Smooth muscle cell of the brain vasculature (primary cell): ENCODE data around the gene CFAP92.

Source experiments
- DNase-seq: peaks from one replicate; pipeline ENCODE4 v3.0.0-alpha.2; 2012; ENCODE audit warnings: low read depth, low spot score

The CFAP92 gene

GRCh38 chr3:129007792-129008191 lies 13.9 kb upstream of the CFAP92 start:
- no peak for DNase-seq

DNA sequence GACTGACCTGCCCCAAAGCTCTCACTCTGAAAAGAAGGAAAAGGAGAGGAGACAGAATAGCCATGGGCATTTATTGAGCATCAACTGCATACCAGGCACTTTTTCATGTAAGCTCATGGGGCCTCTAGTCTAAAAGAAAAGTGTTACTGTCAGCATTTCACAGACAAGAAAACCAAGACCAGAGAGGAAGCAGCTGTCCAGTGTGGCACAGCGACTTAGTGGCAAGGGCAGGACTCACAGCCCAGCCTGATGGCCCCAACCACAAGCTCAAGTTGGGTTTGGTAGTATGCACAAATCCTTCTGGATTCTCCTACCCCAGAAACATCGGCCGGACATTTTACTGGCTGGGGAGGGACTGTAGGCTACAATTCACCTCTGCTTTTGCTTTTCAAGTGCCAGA lies 13.0 kb upstream of the CFAP92 start:
- DNase-seq, result no peak

GRCh38 chr3:129005526-129006303 lies 11.8 kb upstream of the CFAP92 start:
- no peak for DNase-seq

DNA sequence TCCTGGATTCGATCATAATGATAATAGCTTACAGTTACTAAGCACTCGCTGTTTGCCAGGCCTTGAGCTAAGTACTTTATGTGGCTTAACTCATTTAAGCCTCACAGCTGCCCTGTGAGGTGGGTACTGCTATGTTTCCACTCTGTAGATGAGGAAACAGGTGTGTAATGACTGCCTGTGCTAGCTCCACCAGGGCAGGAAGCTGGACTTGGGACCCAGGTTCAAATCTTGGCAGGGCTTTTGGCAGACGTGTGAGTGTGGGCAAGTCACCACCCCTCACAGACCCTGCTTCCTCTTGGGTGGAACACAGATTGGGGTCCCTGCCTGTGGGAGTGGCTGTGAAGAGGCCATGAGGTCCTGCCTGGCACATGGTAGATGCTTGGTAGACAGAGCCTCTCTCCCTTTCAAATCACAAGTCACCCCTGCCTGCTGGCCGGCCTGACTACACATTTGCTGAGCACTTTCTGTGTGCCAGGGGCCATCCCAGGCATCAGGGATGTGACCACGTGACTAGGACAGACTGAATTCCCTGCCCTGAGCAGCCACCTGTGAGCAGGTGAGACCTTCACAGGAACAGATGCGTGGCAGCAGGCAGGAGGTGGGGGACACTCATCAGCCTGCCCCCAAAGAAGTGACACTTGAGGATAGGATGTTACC lies 10.9 kb upstream of the CFAP92 start:
- no peak for DNase-seq

DNA sequence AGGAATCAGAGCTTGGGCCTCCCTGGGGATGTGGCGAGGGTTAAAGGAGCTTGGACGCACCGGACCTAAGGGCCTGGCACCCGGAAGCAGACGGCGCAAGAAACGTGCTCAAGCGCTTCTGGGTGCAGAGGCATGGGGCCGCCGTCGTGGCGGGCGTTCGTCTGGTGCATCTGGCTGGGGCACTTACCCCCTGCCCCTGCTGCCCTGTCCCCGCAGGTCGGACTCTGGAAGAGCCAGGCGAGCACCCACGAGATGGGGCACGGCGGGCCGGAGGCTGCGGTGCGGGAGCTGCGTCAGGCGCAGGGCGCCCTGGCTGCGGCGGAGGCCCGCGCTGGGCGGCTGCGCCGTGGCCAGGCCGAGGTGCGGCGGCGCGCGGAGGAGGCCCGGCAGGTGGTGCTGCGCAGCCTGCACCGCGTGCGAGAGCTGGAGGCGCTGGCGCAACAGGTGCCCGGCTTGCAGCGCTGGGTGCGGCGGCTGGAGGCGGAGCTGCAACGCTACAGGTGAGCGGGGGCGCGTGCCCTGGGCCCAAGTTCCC lies 9.8 kb upstream of the CFAP92 start:
- no peak for DNase-seq

DNA sequence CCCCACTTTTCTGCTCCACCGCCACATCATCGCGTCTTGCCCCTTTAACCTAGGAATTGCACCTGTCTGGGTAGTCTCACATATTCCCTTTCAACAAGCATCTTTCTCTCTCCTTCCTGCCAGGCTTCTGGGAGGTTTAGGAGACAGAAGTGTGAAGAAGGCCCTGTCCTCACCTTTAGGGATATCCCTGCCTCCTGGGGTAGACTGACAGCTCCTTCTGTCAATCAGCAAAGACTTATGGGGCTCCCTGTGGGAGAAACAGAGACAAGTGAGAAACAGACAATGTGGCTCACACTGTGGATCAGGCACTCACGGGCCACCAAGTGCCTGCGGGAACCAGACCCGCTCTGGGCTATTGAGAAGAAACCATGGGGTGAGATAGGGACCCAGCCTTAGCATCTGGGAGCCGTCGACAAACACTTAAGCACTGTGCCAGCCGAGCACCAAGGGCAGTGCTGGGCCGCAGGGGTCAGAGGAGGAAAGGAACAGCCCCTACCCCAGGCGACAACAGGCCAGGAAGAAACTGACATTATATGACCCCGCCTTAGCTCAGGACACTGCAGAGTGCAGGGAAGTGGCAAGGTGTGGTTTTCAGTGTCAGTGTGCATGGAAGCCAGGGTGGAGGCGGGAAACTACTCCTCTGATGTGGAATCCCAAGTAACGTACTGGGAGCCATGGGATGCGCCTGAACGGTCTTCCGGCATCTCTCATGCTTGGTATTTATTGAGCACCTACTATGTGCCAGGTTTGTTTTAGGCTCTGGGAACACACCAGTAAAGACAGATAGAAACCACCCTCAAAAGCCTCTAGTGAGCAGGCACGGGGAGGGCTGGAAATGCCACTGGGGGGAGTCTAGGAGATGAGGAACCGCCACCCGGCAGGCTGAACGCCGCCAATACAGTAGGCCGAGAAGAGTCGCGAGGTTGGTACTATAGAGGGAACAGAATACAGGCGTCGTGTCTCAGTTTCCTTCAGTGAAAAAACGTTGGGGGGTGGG lies 9.0 kb upstream of the CFAP92 start:
- no peak for DNase-seq

DNA sequence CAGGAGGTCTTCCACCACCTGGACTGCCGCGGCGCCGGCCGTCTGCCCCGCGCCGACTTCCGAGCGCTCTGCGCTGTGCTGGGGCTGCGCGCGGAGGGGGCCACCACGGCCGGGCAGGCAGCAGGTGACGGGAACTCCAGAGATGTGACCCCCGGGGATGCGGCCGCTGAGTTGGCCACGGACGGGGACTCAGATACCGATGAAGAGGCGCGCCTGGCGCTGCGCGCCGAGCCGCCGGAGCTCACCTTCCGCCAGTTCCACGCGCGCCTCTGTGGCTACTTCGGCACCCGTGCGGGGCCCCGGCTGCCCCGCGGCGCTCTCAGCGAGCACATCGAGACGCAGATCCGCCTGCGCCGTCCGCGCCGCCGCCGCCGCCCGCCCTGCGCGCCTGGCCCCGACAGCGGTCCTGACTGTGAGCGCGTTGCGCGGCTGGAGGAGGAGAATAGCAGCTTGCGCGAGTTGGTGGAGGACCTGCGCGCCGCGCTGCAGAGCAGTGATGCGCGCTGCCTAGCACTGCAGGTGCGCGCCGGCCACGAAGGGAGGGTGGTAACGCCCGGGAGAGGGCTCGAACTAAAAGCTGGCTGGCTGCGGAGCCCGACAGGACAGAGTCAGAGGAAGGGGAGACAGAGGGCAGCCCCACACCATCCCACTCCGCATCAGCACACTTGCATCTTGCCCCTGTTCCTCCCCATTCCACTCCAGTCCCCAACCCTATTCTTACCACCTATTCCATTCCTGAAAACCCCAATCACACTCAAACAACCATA lies 8.1 kb upstream of the CFAP92 start:
- no peak for DNase-seq

DNA sequence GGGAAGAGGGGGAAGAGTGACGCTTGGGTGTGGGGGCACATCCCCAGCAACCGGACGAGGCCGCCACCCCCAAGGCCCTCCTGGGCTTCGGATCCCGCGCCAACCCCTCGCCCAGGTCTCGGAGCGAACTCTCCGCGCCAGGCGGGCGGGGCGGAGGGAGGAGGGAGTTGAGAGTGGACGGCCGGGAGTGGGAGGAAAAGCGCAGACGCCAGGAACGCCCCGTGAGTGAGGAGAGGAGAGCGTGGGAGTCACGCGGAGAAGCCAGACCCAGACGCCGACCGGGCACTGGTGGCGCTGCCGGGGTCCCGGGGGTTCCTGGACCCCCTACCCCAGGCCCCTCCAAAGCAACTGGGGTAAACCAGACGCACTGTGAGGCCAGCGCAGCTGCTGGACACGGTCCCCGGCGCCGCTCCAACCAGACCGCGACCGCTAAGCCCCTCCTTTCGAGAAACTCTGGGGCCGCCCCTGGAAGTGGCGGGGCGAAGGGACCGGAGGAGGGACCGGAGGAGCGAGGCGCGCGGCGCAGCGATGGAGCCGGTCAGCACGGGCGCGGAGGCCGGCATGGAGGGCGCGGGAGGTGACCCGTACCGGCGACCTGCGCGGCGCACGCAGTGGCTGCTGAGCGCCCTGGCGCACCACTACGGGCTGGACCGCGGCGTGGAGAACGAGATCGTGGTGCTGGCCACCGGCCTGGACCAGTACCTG lies 7.4 kb upstream of the CFAP92 start, which contains the start of gene EFCC1:
Gene EFCC1, plus strand, starts transcription at position 204 of the 705 bp plus-strand sequence. Its CDS starts 325 bp downstream, at position 529.
- DNase-seq, result no peak

GRCh38 chr3:129000742-129001100 lies 6.8 kb upstream of the CFAP92 start:
- DNase-seq, result no peak

- no peak for DNase-seq
These were observed 5.2 kb upstream of the CFAP92 start for GRCh38 chr3:128999102-128999501.

GRCh38 chr3:128998561-128998960 lies 4.7 kb upstream of the CFAP92 start:
- DNase-seq, result no peak

DNA sequence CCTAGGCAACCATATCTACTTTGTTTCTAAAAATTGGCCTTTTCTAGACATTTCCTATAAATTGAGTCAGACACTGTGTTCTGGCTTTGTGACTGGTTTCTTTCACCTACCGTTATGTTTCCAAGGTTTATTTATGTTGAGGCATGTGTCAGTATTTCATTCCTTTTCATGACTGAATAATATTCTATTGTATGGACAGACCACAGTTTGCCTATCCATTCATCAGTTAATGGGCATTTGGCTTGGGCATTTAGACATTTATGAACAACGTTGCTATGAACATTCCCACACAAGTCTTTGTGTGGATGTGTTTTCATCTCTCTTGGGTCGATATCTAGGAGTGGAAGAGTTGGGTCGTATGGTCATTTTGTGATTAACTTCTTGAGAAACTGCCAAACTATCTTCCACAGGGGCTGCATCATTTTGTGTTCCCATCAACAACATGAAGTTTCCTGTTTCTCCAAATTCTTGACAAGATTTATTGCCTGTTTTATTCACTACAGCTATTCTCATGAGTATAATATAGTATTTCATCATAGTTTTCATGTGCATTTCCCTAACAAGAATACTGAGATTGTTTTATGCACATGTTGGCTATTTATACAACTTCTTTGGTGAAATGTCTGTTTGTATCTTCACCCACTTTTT lies 3.7 kb upstream of the CFAP92 start:
- no peak for DNase-seq

DNA sequence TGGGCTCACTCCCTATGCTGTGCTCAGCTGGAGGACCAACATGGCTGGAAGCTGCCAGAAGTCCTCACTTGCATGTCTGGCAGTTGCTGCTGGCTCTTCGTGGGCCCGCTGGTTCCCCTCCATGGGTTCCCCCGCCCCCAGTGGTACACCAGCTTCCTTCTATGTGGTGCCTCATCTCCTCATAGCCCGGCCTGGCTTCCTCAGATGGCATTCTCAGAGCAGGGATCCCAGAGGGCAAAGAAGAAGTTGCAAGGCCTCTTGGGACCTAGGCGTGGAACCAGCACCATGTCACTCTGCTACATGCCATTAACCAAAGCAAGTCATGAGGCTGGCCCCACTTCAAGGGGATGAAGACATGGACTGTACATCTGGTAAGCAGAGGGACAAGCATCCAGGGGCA lies 2.9 kb upstream of the CFAP92 start:
- DNase-seq, result no peak

DNA sequence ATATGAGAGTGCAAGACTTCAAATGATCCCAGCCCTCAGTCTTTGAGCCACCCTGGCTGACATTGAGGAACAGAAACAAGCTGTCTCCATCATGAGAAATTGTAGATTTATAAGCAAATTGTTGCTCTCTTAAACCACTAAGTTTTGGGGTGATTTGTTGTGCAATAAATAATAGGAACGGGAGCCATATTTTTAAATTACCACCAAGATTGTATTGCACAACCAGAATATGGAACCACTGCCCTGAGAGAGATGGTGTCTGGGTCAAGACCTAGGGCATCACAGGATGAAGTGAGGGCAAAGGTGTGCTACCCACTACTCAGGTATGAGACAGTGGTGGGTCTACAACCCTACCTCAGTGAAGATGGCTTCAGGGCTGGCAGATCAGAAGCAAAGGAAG lies 2.3 kb upstream of the CFAP92 start:
- no peak for DNase-seq

- DNase-seq, result no peak
These were observed 1.9 kb upstream of the CFAP92 start for GRCh38 chr3:128995737-128996136.

DNA sequence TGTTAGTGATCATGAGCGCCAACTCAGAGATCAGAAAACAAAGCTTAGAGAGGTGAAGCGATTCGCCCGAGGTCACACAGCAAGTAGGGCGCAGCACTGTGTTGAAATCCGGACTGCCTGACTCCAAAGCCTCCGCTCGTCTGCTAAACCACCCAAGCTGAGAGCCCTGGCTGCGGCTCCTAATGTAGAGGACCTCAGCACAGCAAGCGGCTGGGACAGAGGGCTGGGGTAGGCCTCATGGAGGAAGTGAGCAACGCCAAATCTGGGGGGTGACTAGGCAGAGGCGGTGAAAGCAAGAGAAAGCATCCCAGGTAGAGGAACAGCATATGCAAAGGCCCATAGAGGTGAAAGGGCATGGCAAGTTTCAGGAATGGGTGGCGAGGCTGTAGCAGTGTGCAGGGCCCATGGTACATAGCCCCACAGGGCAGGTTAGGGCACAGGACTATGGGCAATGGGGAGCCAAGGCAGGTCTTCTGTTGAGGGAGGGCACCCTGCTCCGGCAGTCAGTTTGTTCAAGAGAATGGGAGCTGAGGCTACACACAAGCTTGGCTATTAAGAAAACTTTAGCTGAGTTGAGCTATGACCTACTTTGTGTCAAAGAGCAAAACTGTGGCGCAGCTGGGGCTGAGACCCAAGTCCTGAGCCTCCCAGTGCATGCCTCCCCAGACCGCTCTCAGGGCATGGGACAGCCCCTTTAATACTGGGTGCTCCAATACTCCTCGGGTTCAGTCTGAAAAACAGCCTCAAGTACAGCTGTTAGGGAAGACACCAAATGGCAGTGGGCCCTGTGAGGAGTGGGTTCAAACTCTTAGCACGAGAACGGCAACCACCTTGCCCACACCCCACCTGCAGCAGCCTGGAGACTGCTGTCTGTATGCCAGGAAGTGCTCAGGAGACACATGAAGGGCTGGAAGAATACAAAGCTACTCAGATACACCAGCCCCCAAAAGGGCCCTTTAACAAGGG lies 988 bp upstream of the CFAP92 start:
- no peak for DNase-seq

GRCh38 chr3:128994173-128994512 lies 267 bp upstream of the CFAP92 start:
- no peak for DNase-seq

- no peak for DNase-seq
These were observed 883 bp downstream of the CFAP92 start for GRCh38 chr3:128992926-128993460.
